H1 (cell line): ENCODE measurements around the gene LRRC72. TPM values are rescaled to one million over a fixed set of nuclear protein-coding genes. Genes with fewer than 3 reads are reported as not detected.

Experiments
- CTCF ChIA-PET: fragments of 300-600 bp; sonication (Branson Sonifier 250); formaldehyde crosslinking; loops from one replicate; lab custom pipeline; 2021; ENCODE audit not compliant: partially characterized antibody; lab: Charles Lee
- POLR2A ChIA-PET: fragments of 300-600 bp; sonication (Branson Sonifier 250); formaldehyde crosslinking; loops from one replicate; lab custom pipeline; 2021; ENCODE audit warnings: inconsistent platforms; ENCODE audit not compliant: partially characterized antibody; lab: Charles Lee
- DNase-seq, 2 experiments: peaks; one replicate each; pipeline versions ENCODE4 v3.0.0 to v3.0.0-alpha.2; 2010 to 2022; ENCODE audit warnings: low spot score in 2 of 2, low read depth in 1 of 2, mixed read lengths in 1 of 2
- FAIRE-seq: peaks from 2 replicates; lab custom pipeline; 2011; peaks lifted over from hg19 to GRCh38; lab: Jason Lieb, UNC
- H2AFZ ChIP-seq: 2 replicates; pipeline ENCODE4 v1.8.1; 2012; ENCODE audit warnings: low read length, inconsistent platforms
- H2AK5ac ChIP-seq: 2 replicates; pipeline ENCODE4 v1.6.1; 2013; ENCODE audit warnings: low read depth, low read length
- H2BK120ac ChIP-seq: replicated peaks from 2 replicates; pipeline ENCODE3; 2013; ENCODE audit warnings: low read depth, low read length, inconsistent platforms
- H2BK12ac ChIP-seq: 2 replicates; pipeline ENCODE4 v1.6.1; 2013; ENCODE audit warnings: low read depth, low read length
- H2BK15ac ChIP-seq: 2 replicates; pipeline ENCODE4 v1.6.1; 2013; ENCODE audit warnings: low read length
- H2BK20ac ChIP-seq: 2 replicates; pipeline ENCODE4 v1.6.1; 2013; ENCODE audit warnings: low read length
- H2BK5ac ChIP-seq: 2 replicates; pipeline ENCODE4 v1.6.1; 2013; ENCODE audit warnings: low read depth, low read length
- H3K14ac ChIP-seq: 2 replicates; pipeline ENCODE4 v1.6.1; 2013; ENCODE audit warnings: inconsistent platforms; ENCODE audit not compliant: insufficient read length
- H3K18ac ChIP-seq: 2 replicates; pipeline ENCODE4 v1.6.1; 2013; ENCODE audit warnings: low read length; ENCODE audit errors: extremely low read depth
- H3K23ac ChIP-seq: 2 replicates; pipeline ENCODE4 v1.6.1; 2013; ENCODE audit warnings: inconsistent platforms; ENCODE audit not compliant: insufficient read length
- H3K23me2 ChIP-seq: 2 replicates; pipeline ENCODE4 v1.6.1; 2013; ENCODE audit warnings: low read depth, low read length
- H3K27ac ChIP-seq: 2 replicates; pipeline ENCODE4 v1.6.1; 2011; ENCODE audit warnings: low read depth, low read length, inconsistent platforms
- H3K27me3 ChIP-seq, 4 experiments: replicated peaks in 1 of 4; 1 replicate in 1 of 4; 2 replicates in 3 of 4; pipeline versions ENCODE4 v1.6.1 to v1.8.1; 2011 to 2013; ENCODE audit warnings: low read length in 3 of 4, mild to moderate bottlenecking in 3 of 4, inconsistent platforms in 2 of 4, mixed read lengths in 2 of 4, moderate library complexity in 1 of 4; ENCODE audit not compliant: control insufficient read depth in 3 of 4, insufficient read depth in 3 of 4; ENCODE audit errors: extremely low read depth in 1 of 4
- H3K36me3 ChIP-seq, 4 experiments: 2 replicates each; pipeline versions ENCODE4 v1.6.1 to v1.8.1; 2011 to 2013; ENCODE audit warnings: mild to moderate bottlenecking in 4 of 4, low read length in 3 of 4, moderate library complexity in 2 of 4, control low read depth in 1 of 4, inconsistent platforms in 1 of 4; ENCODE audit not compliant: insufficient read depth in 4 of 4, control insufficient read depth in 2 of 4
- H3K4ac ChIP-seq: replicated peaks from 2 replicates; pipeline ENCODE3; 2013; ENCODE audit warnings: low read length, low read depth, mixed read lengths, inconsistent platforms; ENCODE audit not compliant: insufficient read length
- H3K4me1 ChIP-seq, 4 experiments: replicated peaks in 1 of 4; 1 replicate in 1 of 4; 2 replicates in 3 of 4; pipeline versions ENCODE4 v1.6.1 to v1.8.1; 2011 to 2013; ENCODE audit warnings: low read length in 3 of 4, inconsistent platforms in 2 of 4, mixed read lengths in 1 of 4; ENCODE audit not compliant: insufficient read depth in 4 of 4, control insufficient read depth in 3 of 4
- H3K4me2 ChIP-seq, 2 experiments: 2 replicates each; pipeline versions ENCODE4 v1.6.1 to v1.8.1; 2011 to 2013; ENCODE audit warnings: low read depth in 2 of 2, low read length in 2 of 2, control low read depth in 1 of 2, inconsistent platforms in 1 of 2, mild to moderate bottlenecking in 1 of 2; ENCODE audit not compliant: insufficient read depth in 1 of 2
- H3K4me3 ChIP-seq, 4 experiments: fragments of 200-600, 300-600 bp in 1 of 4; sonication (generic), shearing (Covaris generic), sonication (Bioruptor Twin) in 1 of 4; 2 replicates each; pipeline versions ENCODE4 v1.5.1 to v1.8.1; 2011 to 2016; ENCODE audit warnings: low read length in 4 of 4, low read depth in 3 of 4, control low read depth in 2 of 4, inconsistent platforms in 2 of 4, mild to moderate bottlenecking in 2 of 4, mixed read lengths in 1 of 4, moderate library complexity in 1 of 4; ENCODE audit not compliant: insufficient read depth in 2 of 4; ENCODE audit errors: extremely low read depth in 1 of 4
- H3K56ac ChIP-seq: replicated peaks from 2 replicates; pipeline ENCODE3; 2013; ENCODE audit warnings: low read depth, mild to moderate bottlenecking, mixed read lengths, low read length, inconsistent platforms; ENCODE audit not compliant: insufficient read length
- H3K79me1 ChIP-seq: 2 replicates; pipeline ENCODE4 v1.6.1; 2013; ENCODE audit warnings: low read depth, low read length, control low read depth
- H3K79me2 ChIP-seq, 2 experiments: 2 replicates each; pipeline versions ENCODE4 v1.6.1 to v1.8.1; 2012 to 2013; ENCODE audit warnings: low read length in 2 of 2, mild to moderate bottlenecking in 2 of 2, inconsistent platforms in 1 of 2; ENCODE audit not compliant: insufficient read depth in 2 of 2, control insufficient read depth in 1 of 2
- H3K9ac ChIP-seq, 4 experiments: replicated peaks in 1 of 4; 1 replicate in 1 of 4; 2 replicates in 3 of 4; pipeline versions ENCODE4 v1.6.1 to v1.8.1; 2011 to 2013; ENCODE audit warnings: low read depth in 3 of 4, low read length in 3 of 4, control low read depth in 2 of 4, mild to moderate bottlenecking in 2 of 4, moderate library complexity in 2 of 4, inconsistent platforms in 1 of 4; ENCODE audit errors: extremely low read depth in 1 of 4
- H3K9me3 ChIP-seq, 2 experiments: 2 replicates each; pipeline versions ENCODE4 v1.6.1 to v1.8.1; 2012 to 2013; ENCODE audit warnings: mild to moderate bottlenecking in 2 of 2, moderate library complexity in 2 of 2, control low read depth in 1 of 2, inconsistent platforms in 1 of 2, low read depth in 1 of 2, low read length in 1 of 2, mixed read lengths in 1 of 2; ENCODE audit not compliant: insufficient read depth in 2 of 2
- H4K20me1 ChIP-seq, 2 experiments: replicated peaks in 1 of 2; 2 replicates each; pipeline versions ENCODE3 to v1.8.1; 2011 to 2013; ENCODE audit warnings: inconsistent platforms in 2 of 2, low read length in 2 of 2, mild to moderate bottlenecking in 1 of 2; ENCODE audit not compliant: insufficient read depth in 2 of 2, control insufficient read depth in 1 of 2
- H4K5ac ChIP-seq: 2 replicates; pipeline ENCODE4 v1.6.1; 2013; ENCODE audit warnings: low read length, low read depth, mixed read lengths, inconsistent platforms; ENCODE audit not compliant: insufficient read length
- H4K8ac ChIP-seq: 2 replicates; pipeline ENCODE4 v1.8.0; 2013; ENCODE audit warnings: mild to moderate bottlenecking, moderate library complexity, low read length, inconsistent platforms; ENCODE audit not compliant: insufficient read depth; ENCODE audit errors: extremely low read depth
- H4K91ac ChIP-seq: replicated peaks from 2 replicates; pipeline ENCODE3; 2013; ENCODE audit warnings: low read length, mixed read lengths, inconsistent platforms; ENCODE audit not compliant: insufficient read length
- KDM4A ChIP-seq: IDR thresholded peaks from one replicate; pipeline ENCODE4 v1.7.1; 2012; ENCODE audit warnings: low read depth, mild to moderate bottlenecking, moderate library complexity, low read length, inconsistent platforms; ENCODE audit not compliant: severe bottlenecking
- WGBS, 2 experiments: shearing (Covaris generic) in 1 of 2; methylation state at CpG; one replicate each; pipeline versions ENCODE4 v1.1.6 to v1.1.7; 2013 to 2015; ENCODE audit warnings: low lambda C conversion rate in 2 of 2, mixed read lengths in 2 of 2, inconsistent platforms in 1 of 2, low coverage in 1 of 2, missing lambda C conversion rate in 1 of 2; ENCODE audit not compliant: insufficient replicate concordance in 2 of 2, insufficient coverage in 1 of 2, insufficient read length in 1 of 2; ENCODE audit errors: extremely low coverage in 1 of 2, missing lambda C conversion rate in 1 of 2; 5-methylcytosine and 5-hydroxymethylcytosine counted together
- polyA plus RNA-seq, 7 experiments: library from polyadenylated mRNA; depleted of rRNA in 3 of 7; stranded (reverse) in 5 of 7; unstranded in 2 of 7; fragments of >200 nt in 5 of 7; fragments of 200-250 nt in 2 of 7; gene quantifications; 1 replicate in 5 of 7; 2 replicates in 1 of 7; 4 replicates in 1 of 7; pipeline versions ENCODE4 v1.2.1 to v1.2.3, GENCODE V29; 2011 to 2013; ENCODE audit warnings: missing spikeins in 2 of 7, mixed read lengths in 2 of 7
- total RNA-seq: library from RNA; stranded (reverse); fragmentation: NEBNext Ultra II Directional; extraction: Animal tissue kit (Norgen Biotek cat#: 25700); gene quantifications from 2 replicates; pipeline ENCODE4 v1.2.1, GENCODE V29; 2021

LRRC72 gene
- total and polyA plus RNA-seq, 2 of the 8 experiments (the other 6 are each of a cell fraction or from before 2014, with no cell fraction given), result not detected

DNA sequence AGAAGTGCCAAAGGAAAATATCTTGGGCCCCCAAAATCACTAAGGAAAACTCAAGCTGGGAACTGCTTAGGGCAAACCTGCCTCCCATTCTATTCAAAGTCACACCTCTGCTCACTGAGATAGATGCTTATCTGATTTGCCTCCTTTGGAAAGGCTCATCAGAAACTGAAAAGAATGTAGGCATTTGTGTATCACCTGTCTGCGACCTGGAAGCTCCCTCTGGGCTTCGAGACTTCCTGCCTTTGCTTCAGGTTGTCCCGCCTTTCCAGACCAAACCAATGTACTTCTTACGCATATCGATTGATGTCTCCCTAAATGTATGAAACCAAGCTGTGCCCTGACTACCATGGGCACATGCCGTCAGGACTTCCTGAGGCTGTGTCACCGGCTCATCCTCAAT lies 14.5 kb upstream of the LRRC72 start:
- no peak overlapping the region for H2BK20ac ChIP-seq
- H3K27ac ChIP-seq, result no peak overlapping the region
- no peak for TF ChIP-seq KDM4A
- no peaks in the 10 kb centered on the region for H3K9me3 ChIP-seq
- H2AFZ ChIP-seq, result peak overlapping the region; percentile 85
- no peak overlapping the region for H2BK5ac ChIP-seq
- H3K9ac ChIP-seq, result no peak overlapping the region
- no peak overlapping the region for H3K4me2 ChIP-seq
- H3K79me1 ChIP-seq, result no peaks in the 10 kb centered on the region
- H3K23me2 ChIP-seq, result no peaks in the 10 kb centered on the region
- H3K4me1 ChIP-seq, result no peaks in the 10 kb centered on the region; a peak in 1 of 7 replicates
- H2BK15ac ChIP-seq, result no peak overlapping the region
- H4K5ac ChIP-seq, result no peak overlapping the region
- 85% methylated on average over 7 of the region's 7 CpGs; no CpG with 5 or more reads in 1 of the 2 experiments for WGBS, 2 experiments
- H3K4ac ChIP-seq, result no peak overlapping the region
- no peak overlapping the region for H3K4me3 ChIP-seq
- H2BK12ac ChIP-seq, result no peak overlapping the region
- no peaks in the 10 kb centered on the region for H3K27me3 ChIP-seq
- H3K56ac ChIP-seq, result no peak overlapping the region
- no peak for DNase-seq
- no peak overlapping the region for H3K14ac ChIP-seq
- POLR2A ChIA-PET, result no interaction called here
- FAIRE-seq, result no peak
- H4K91ac ChIP-seq, result no peak overlapping the region
- H3K79me2 ChIP-seq, result no peaks in the 10 kb centered on the region
- no peaks in the 10 kb centered on the region for H4K20me1 ChIP-seq
- no peak overlapping the region for H3K23ac ChIP-seq
- H2BK120ac ChIP-seq, result no peak overlapping the region
- CTCF ChIA-PET, result interaction anchor here (2.9 kb wide), 1 partner anchor 11 kb away, joined by 8 read pairs; no protein-coding TSS in a partner anchor
- H3K36me3 ChIP-seq, result no peaks in the 10 kb centered on the region
- H3K18ac ChIP-seq, result no peak overlapping the region
- H2AK5ac ChIP-seq, result no peak overlapping the region
- no peak overlapping the region for H4K8ac ChIP-seq
